ENCODE data around the gene LRTM2. TPM values are rescaled to one million over a fixed set of nuclear protein-coding genes. Genes with fewer than 3 reads are reported as not detected.

The LRTM2 gene
- polyA plus RNA-seq, 1 donor from 2014 or later: 2.4 TPM

- H3K9ac ChIP-seq (ENCODE audit: low read length): no peak overlapping the region
- H3K79me2 ChIP-seq (replicated peaks; ENCODE audit: insufficient read depth, low read length): no peaks in the 10 kb centered on the region
- no peak overlapping the region for H3K4me3 ChIP-seq (ENCODE audit: low read length)
- no peaks in the 10 kb centered on the region for H3K36me3 ChIP-seq (ENCODE audit: insufficient read depth, low read length)
- no peaks in the 10 kb centered on the region for H3K9me2 ChIP-seq (ENCODE audit: insufficient read depth, low read length)
- H4K20me1 ChIP-seq (ENCODE audit: insufficient read depth): no peaks in the 10 kb centered on the region
- no peak for TF ChIP-seq RAD21 (conservative IDR thresholded peaks at IDR 0.05)
- TF ChIP-seq EP300 (conservative IDR thresholded peaks at IDR 0.05; ENCODE audit: poor library complexity, severe bottlenecking): no peak
- TF ChIP-seq EZH2 (IDR thresholded peaks at IDR 0.05; ENCODE audit: borderline replicate concordance, insufficient read depth, low read length, poor library complexity, severe bottlenecking): no peak
- TF ChIP-seq SMC3 (conservative IDR thresholded peaks at IDR 0.05; ENCODE audit: poor library complexity): no peak
- TF ChIP-seq REST (IDR thresholded peaks at IDR 0.05; ENCODE audit: borderline replicate concordance): no peak
- TF ChIP-seq MXI1 (conservative IDR thresholded peaks at IDR 0.05; ENCODE audit: poor library complexity, severe bottlenecking): no peak
- TF ChIP-seq TAF1 (IDR thresholded peaks at IDR 0.05; ENCODE audit: low read depth): no peak
- TF ChIP-seq POLR2AphosphoS5 (IDR thresholded peaks at IDR 0.05): no peak
- no peak for TF ChIP-seq CTCF (IDR thresholded peaks at IDR 0.05; ENCODE audit: poor library complexity, severe bottlenecking)
- H2AFZ ChIP-seq (ENCODE audit: low read depth, low read length): no peak overlapping the region
- no peaks in the 10 kb centered on the region for H3F3A ChIP-seq (ENCODE audit: insufficient read depth, low read length, poor library complexity, severe bottlenecking)
- H3K9me3 ChIP-seq (ENCODE audit: low read length): no peaks in the 10 kb centered on the region
- H3K27me3 ChIP-seq (ENCODE audit: insufficient read depth, low read depth, low read length): no peaks in the 10 kb centered on the region
- no peak overlapping the region for H3K27ac ChIP-seq (ENCODE audit: low read length)
- no peak overlapping the region for H3K4me2 ChIP-seq (ENCODE audit: low read length)
Measured at GRCh38 chr12:1810201-1810930, 10.0 kb upstream of the LRTM2 start.

GRCh38 chr12:1810931-1811280 is 9.5 kb upstream of the LRTM2 start:
- no peak for TF ChIP-seq MXI1 (conservative IDR thresholded peaks at IDR 0.05; ENCODE audit: poor library complexity, severe bottlenecking)
- TF ChIP-seq POLR2AphosphoS5 (IDR thresholded peaks at IDR 0.05): no peak
- TF ChIP-seq CTCF (IDR thresholded peaks at IDR 0.05; ENCODE audit: poor library complexity, severe bottlenecking): no peak
- no peak for TF ChIP-seq EP300 (conservative IDR thresholded peaks at IDR 0.05; ENCODE audit: poor library complexity, severe bottlenecking)
- TF ChIP-seq EZH2 (IDR thresholded peaks at IDR 0.05; ENCODE audit: borderline replicate concordance, insufficient read depth, low read length, poor library complexity, severe bottlenecking): no peak
- no peak for TF ChIP-seq RAD21 (conservative IDR thresholded peaks at IDR 0.05)
- no peak for TF ChIP-seq SMC3 (conservative IDR thresholded peaks at IDR 0.05; ENCODE audit: poor library complexity)
- TF ChIP-seq TAF1 (IDR thresholded peaks at IDR 0.05; ENCODE audit: low read depth): no peak
- TF ChIP-seq REST (IDR thresholded peaks at IDR 0.05; ENCODE audit: borderline replicate concordance): no peak
- Histone ChIP-seq H3K36me3 (ENCODE audit: insufficient read depth, low read length) (no peaks in the 10 kb centered on the region), H3K79me2 (replicated peaks; ENCODE audit: insufficient read depth, low read length) (no peaks in the 10 kb centered on the region), H3F3A (ENCODE audit: insufficient read depth, low read length, poor library complexity, severe bottlenecking) (no peaks in the 10 kb centered on the region), H3K9me2 (ENCODE audit: insufficient read depth, low read length) (no peaks in the 10 kb centered on the region), H4K20me1 (ENCODE audit: insufficient read depth) (no peaks in the 10 kb centered on the region), H3K4me2 (ENCODE audit: low read length) (no peak overlapping the region), H3K9me3 (ENCODE audit: low read length) (no peaks in the 10 kb centered on the region), H3K4me3 (ENCODE audit: low read length) (no peak overlapping the region), H2AFZ (ENCODE audit: low read depth, low read length) (no peak overlapping the region), H3K27ac (ENCODE audit: low read length) (no peak overlapping the region), H3K9ac (ENCODE audit: low read length) (no peak overlapping the region), H3K27me3 (ENCODE audit: insufficient read depth, low read depth, low read length) (no peaks in the 10 kb centered on the region)
